Activated T-helper 1 cell treated with Interleukin-2 at 50 U/mL for 16 hours (primary cell): Measurements from ENCODE around the gene KIF12.
"Not testable (repeated sequence)": the region's sequence is repeated elsewhere in the genome, so short reads cannot be mapped to it uniquely, and the experiment has no call there.

Experiments
- DNase-seq: peaks from one replicate; pipeline ENCODE4 v3.0.0-alpha.2; 2020; ENCODE audit warnings: low read depth

The KIF12 gene

GRCh38 chr9:114084282-114085073, 14.6 kb downstream of the KIF12 start:
- DNase-seq: no peak

GRCh38 chr9:114083666-114084065, 15.4 kb downstream of the KIF12 start:
- DNase-seq: no peak

DNA sequence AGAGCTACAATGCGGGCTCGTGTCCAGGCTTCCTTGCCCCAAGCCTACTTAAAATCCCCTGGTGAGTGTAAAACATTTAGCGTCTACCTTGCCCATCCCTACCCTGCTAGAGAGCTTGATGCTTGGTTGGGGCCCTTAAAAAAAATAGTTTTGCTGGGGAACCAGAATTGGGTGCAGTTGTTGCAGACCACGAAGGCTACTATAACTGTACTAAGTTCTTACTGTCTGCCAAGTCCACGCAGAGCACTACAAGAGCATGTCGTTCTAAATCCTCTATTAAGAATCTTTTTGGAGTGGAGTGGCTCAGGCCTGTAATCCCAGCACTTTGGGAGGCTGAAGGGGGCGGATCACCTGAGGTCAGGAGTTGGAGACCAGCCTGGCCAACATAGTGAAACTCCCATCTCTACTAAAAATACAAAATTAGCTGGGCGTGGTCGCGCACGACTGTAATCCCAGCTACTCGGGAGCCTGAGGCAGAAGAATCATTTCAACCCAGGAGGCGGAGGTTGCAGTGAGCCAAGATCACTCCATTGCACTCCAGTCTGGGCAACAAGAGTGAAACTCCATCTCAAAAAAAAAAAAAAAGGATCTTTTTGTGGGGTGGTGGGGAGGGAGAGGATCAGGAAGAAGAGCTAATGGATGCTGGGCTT, 16.2 kb downstream of the KIF12 start:
- not testable (repeated sequence) for DNase-seq

GRCh38 chr9:114082017-114082762, 16.9 kb downstream of the KIF12 start:
- peak; percentile 50 for DNase-seq

DNA sequence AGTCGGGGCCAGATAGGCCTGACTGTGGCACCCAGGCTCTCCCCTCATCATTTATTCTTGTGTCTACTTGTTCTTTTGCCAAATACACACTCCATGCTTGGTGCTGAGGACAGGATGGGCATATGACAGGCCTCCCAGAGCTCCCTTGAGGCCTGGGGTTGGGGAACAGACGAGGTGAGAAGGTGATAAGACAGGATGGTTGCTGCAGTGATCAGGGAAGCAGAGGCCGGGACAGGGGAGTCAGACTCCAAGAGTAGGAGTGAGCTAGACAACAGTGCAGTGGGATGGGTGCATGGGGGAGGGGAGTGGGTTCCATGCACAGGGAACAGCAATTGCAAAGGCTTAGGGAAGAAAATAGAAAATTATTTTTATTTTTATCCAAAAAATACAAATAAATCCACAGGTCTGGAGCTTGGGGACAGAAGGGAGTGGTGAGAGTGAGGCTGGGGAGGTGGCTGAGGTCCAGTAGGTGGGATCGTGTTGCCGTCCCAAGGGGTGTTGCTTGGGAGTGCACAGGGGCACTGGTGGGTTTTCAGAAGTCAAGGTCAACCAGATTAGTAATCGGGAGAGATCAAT, 17.6 kb downstream of the KIF12 start:
- no peak for DNase-seq

DNA sequence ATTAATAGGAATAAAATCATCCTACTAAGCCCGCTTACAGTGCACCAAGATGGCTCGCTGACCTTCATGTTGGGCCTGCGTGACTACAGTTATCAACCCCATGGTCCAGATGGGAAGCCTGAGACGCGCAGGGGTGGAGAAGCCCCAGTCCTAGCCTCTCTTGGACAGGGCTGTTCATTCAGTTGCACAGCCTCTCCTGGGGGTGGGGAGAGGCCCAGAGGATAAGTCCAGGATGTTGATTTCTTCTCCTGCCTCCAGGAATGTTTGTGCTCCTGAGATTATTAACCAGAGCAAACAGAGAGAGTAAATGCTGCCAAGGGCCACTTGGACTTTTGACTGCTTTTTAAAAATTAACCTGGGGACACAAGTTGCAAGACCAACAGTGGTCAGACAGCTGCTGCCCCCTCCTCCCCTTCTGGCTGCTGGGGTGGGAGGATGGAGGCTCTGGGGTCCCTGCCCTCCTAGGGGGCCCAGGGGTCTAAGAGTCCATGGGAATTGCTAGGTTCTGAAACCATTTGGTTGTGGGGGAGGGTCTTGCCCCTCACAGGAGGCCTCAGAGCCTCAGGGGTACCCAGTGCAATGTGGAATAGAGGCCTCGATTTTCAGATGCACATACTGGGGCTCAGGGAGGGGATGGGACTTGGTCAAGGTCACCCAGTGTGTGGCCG, 18.2 kb downstream of the KIF12 start:
- DNase-seq: no peak

DNA sequence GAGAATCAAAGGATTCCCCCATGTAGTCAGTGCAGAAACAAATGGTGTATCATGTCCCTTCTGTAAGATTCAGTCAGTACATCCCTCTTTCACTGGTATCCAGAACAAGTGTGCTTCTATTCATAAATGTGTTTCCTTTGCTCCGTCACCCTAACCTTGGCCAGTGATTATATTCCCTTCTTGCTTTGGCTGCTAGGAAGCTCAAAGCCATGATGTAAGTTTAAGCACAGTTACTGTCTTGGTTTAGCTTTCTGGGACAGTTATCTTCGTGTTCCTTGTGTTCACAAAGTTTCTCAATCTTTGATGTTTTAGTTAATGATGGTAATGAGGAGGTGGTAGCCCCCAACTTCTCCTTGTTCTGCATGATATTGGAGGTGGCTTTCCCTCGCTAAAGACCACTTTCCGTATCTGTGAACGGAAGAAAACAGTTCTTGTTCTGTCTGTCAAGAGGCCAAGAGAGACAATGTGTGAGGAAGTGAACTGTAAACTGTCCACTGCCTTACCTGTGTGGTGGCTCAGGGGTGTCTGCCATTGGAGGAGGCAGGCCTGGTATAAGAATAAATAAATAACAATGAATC, 18.8 kb downstream of the KIF12 start:
- no peak for DNase-seq

DNA sequence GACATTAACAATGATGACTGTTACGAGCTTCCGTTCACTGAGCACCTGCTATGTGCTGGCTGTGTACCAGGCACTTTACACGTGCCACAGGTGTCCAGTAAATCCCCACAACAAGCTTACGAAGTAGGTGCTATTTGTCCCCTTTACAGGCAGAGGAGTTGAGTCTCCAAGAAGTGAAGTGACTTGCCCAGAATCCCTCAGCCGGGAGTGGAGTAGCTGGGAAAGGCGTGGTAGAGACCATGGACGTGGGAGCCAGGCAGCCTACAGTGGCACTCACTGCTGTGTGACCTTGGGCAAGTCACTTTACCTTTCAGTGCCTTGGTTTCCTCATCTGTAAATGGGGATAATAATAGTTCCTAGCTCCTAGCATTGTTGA, 20.3 kb downstream of the KIF12 start:
- DNase-seq: no peak

DNA sequence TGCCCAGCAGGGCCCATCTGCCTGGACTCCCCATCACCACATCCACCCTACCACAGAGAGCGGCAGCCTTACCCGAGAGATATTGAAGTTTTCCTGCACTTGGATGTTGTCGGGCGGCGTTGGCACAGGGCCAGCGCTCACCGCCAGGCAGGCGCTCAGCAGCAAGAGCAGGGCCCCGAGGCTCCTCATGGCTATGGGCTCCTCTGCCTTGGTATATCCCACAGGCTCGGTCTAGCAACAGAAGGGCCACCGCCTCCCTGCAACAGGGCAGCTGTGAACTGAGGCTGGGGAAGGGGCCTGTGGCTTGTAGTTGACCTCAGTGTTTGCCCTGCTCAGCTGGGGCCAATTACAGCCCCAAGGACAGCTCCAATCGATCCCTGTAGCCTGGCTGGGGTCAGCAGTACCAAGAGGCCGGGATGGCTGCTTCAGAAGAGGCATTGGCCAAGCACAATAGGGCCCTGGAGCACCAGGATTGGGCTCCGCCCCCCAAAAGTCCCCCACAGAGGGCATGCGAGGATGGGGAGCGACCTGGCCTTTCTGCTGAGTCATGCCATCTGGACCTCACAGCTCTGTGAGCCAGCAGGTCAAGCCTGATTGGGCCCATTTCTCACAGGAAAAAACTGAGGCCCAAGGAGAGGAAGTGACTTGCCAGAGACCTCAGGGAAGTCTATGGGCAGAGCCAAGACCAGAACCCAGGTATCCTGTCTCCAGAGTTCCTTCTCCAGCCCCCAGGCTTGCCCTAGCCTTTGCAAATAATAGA, 20.9 kb downstream of the KIF12 start, which contains the start of gene AMBP:
AMBP (minus strand) TSS at position 280 of the 760 bp plus-strand sequence; CDS start at position 189, 91 bp downstream.
- no peak for DNase-seq

GRCh38 chr9:114077162-114077837, 21.8 kb downstream of the KIF12 start:
- DNase-seq: no peak

DNA sequence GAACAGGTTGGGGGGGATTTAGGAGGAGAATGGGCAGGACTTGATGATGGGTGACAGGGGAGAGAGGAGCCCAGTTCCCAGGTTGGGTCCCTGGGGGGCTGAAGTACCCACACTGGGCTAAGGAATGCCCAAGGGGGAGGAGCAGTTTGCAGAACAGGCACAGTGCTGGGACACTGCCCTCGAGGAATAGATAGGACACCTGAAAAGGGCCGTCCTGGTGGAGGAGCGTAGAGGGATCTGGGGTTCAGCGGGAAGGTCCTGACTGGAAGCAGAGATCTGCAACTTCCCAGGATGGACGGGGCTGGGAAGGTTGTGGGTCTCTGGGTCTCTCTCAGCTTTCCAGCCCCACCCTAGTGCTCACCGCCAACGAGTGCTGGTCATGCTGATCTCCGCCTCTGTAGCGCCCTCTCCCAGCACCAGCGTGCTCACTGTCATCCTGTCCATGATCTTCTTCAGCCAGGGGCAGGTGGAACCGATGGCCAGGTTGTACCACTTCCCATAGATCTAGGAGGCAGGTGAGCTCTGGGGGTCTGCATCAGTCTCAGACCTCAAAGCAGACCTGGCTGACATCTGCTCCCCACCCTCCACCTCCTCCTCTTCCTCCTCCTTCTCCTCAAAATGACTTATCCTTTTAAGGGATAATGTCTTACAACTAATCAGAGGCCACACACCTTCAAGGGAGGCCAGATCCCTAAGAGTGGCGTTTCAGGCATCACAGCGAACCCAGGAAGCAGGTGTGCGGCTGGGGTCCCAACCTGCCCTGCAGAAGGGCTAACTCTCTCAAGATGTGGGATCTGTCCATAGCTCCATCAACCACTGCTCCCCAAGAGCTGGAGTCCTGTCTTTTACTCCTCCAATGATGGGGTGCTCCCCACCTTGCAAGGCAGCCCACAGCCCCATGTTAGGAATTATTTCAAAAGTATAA, 22.6 kb downstream of the KIF12 start:
- no peak for DNase-seq

- DNase-seq: no peak
Observed at GRCh38 chr9:114075602-114076001, 23.5 kb downstream of the KIF12 start.

DNA sequence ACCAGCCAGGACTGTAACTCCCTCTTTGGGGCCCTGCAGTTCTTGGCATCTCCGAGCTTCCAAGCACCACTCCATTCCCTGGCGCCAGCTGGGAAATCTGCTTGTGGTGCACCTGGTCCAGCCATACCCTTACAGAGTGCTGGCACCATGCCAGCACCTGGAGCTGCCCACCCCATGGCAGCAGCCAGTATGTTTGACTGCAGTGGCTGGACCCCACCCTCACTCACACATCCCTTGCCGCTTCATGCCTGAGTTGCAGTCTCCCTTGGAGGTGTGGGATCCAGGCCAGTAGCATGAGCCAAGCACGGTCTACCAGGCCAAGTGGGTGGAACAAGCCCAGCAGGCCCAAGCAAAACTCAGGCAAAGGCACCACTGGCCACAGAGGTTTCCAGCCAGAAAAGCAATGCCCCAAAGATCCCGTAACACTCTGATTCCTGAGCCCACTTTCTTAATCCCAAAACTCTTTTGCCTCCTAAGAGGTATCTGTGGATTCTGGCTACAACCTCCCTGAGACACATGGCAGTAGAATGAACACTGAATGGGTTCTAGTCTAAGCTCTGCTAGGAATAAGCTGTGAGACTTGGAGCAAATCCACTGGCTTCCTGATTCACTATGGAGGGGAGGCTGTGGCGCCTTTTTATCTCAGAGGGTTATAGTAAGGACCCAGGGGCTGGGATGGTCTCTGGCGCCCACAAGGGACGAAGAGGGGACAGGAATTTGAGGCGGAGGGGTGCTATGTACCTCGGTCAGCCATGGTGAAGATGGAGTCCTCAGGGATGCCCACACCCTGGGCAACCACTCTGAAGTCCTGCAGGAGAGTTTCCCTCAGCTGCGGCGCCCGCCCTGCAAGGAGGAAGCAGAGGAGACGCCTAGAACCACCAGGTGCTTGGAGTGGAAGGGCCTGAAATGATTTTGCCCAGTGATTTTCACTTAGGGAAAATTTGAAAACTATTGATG, 26.6 kb downstream of the KIF12 start:
- DNase-seq: no peak

DNA sequence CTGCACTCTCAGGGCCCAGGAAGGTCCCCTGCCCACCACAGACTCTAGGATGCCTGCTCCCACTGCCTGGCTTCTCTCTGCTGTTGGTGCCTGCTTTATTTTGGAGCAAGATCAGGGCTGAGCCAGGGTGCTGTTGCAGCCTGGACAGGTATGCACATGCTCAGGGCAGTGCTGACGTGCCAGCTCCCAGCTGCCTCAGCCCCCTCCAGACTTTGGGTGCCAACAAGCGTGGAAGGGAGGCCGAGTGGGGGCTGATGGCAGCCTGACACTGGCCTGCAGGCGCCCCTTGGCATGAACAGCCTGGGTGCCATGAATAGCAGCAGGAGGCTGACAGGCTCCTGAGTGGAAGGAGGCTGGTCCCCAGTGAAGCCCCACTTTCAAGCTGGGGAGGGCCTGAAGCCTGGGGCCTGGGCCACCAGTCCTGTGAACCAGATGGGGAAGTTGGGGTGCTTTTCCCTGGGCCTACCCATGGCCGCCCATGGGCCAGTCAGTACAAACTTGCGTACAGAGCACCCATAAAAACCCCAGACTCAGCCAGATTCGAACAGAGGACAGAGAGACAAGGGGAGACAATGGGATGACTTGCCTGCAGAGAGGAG, 27.8 kb downstream of the KIF12 start:
- DNase-seq: no peak

GRCh38 chr9:114070188-114071103, 28.6 kb downstream of the KIF12 start:
- DNase-seq: no peak

GRCh38 chr9:114069476-114070187, 29.5 kb downstream of the KIF12 start:
- no peak for DNase-seq
